Activated naive CD4-positive, alpha-beta T cell treated with anti-CD3 and anti-CD28 coated beads, Interleukin-2, amount 10 ng/mL, durations not matched to agents 7 days and 5 days (primary cell): Measurements from ENCODE around the gene CCSER1.
"Not testable (repeated sequence)": the region's sequence is repeated elsewhere in the genome, so short reads cannot be mapped to it uniquely, and the experiment has no call there.

Experiments
- CTCF ChIA-PET: fragments of 350-600 bp; sonication (Branson Sonifier 250); formaldehyde crosslinking; loops from one replicate; lab custom pipeline; 2021; ENCODE audit warnings: antibody characterized with exemption; lab: Charles Lee
- DNase-seq: peaks from one replicate; pipeline ENCODE4 v3.0.0-alpha.2; 2020
- H3K27ac Mint-ChIP-seq: one replicate; pipeline ENCODE4 v1.8.0; 2021; ENCODE audit warnings: mild to moderate bottlenecking, moderate library complexity, mixed read lengths
- H3K27me3 Mint-ChIP-seq: one replicate; pipeline ENCODE4 v1.8.0; 2021; ENCODE audit warnings: mild to moderate bottlenecking, mixed read lengths
- H3K36me3 Mint-ChIP-seq: one replicate; pipeline ENCODE4 v1.8.0; 2021; ENCODE audit warnings: mixed read lengths
- H3K4me1 Mint-ChIP-seq: one replicate; pipeline ENCODE4 v1.8.0; 2021; ENCODE audit warnings: mixed read lengths
- H3K4me3 Mint-ChIP-seq: one replicate; pipeline ENCODE4 v1.8.0; 2021; ENCODE audit warnings: mild to moderate bottlenecking, moderate library complexity, mixed read lengths
- H3K9me3 Mint-ChIP-seq: one replicate; pipeline ENCODE4 v1.8.0; 2021; ENCODE audit warnings: mixed read lengths

Gene CCSER1

GRCh38 chr4:91212211-91212610 is 1085.0 kb downstream of the CCSER1 start:
- CTCF ChIA-PET, result no interaction called here
- Mint-ChIP-seq H3K36me3 (no peaks in the 10 kb centered on the region), H3K27me3 (no peaks in the 10 kb centered on the region), H3K4me1 (no peaks in the 10 kb centered on the region), H3K4me3 (no peak overlapping the region), H3K27ac (no peak overlapping the region), H3K9me3 (no peaks in the 10 kb centered on the region)
- no peak for DNase-seq

- H3K4me1 Mint-ChIP-seq, H3K9me3 Mint-ChIP-seq, CTCF ChIA-PET, H3K27me3 Mint-ChIP-seq, H3K27ac Mint-ChIP-seq, H3K36me3 Mint-ChIP-seq, H3K4me3 Mint-ChIP-seq, DNase-seq: not testable (repeated sequence)
These were observed 1090.7 kb downstream of the CCSER1 start for GRCh38 chr4:91217831-91218403.

- Mint-ChIP-seq H3K4me1 (no peaks in the 10 kb centered on the region), H3K27ac (no peak overlapping the region), H3K36me3 (no peaks in the 10 kb centered on the region), H3K27me3 (no peaks in the 10 kb centered on the region), H3K9me3 (peaks cover 2% of the 10 kb centered on the region), H3K4me3 (no peak overlapping the region)
- CTCF ChIA-PET, result no interaction called here
- DNase-seq, result no peak
These were observed 1093.1 kb downstream of the CCSER1 start for GRCh38 chr4:91220315-91220714.

- CTCF ChIA-PET, result no interaction called here
- no peak for DNase-seq
- H3K27ac Mint-ChIP-seq, result no peak overlapping the region
- no peaks in the 10 kb centered on the region for H3K27me3 Mint-ChIP-seq
- peaks cover 2% of the 10 kb centered on the region for H3K9me3 Mint-ChIP-seq
- no peaks in the 10 kb centered on the region for H3K4me1 Mint-ChIP-seq
- H3K4me3 Mint-ChIP-seq, result no peak overlapping the region
- no peaks in the 10 kb centered on the region for H3K36me3 Mint-ChIP-seq
These were observed 1094.8 kb downstream of the CCSER1 start for GRCh38 chr4:91222014-91222413.

- no peaks in the 10 kb centered on the region for H3K27me3 Mint-ChIP-seq
- no peaks in the 10 kb centered on the region for H3K4me1 Mint-ChIP-seq
These were observed 1099.7 kb downstream of the CCSER1 start for GRCh38 chr4:91226867-91227266.

GRCh38 chr4:91228659-91229058 is 1101.5 kb downstream of the CCSER1 start:
- Mint-ChIP-seq H3K36me3 (no peaks in the 10 kb centered on the region), H3K27ac (no peak overlapping the region), H3K4me1 (no peaks in the 10 kb centered on the region), H3K4me3 (no peak overlapping the region), H3K27me3 (no peaks in the 10 kb centered on the region), H3K9me3 (no peaks in the 10 kb centered on the region)
- no peak for DNase-seq
- CTCF ChIA-PET, result no interaction called here

More at GRCh38 chr4:91226867-91227266, 1099.7 kb downstream of the CCSER1 start:
- no peaks in the 10 kb centered on the region for H3K36me3 Mint-ChIP-seq
- CTCF ChIA-PET, result no interaction called here
- no peak overlapping the region for H3K27ac Mint-ChIP-seq
- no peaks in the 10 kb centered on the region for H3K9me3 Mint-ChIP-seq
- DNase-seq, result no peak
- no peak overlapping the region for H3K4me3 Mint-ChIP-seq

GRCh38 chr4:91233164-91233563 is 1106.0 kb downstream of the CCSER1 start:
- Mint-ChIP-seq H3K4me3 (no peak overlapping the region), H3K36me3 (no peaks in the 10 kb centered on the region), H3K4me1 (no peaks in the 10 kb centered on the region), H3K27me3 (no peaks in the 10 kb centered on the region), H3K9me3 (peaks cover 2% of the 10 kb centered on the region), H3K27ac (no peak overlapping the region)
- CTCF ChIA-PET, result no interaction called here
- no peak for DNase-seq

GRCh38 chr4:91243132-91243531 is 1115.9 kb downstream of the CCSER1 start:
- CTCF ChIA-PET, result no interaction called here
- DNase-seq, result no peak
- no peaks in the 10 kb centered on the region for H3K4me1 Mint-ChIP-seq
- H3K4me3 Mint-ChIP-seq, result no peak overlapping the region
- H3K9me3 Mint-ChIP-seq, result peaks cover 14% of the 10 kb centered on the region
- no peaks in the 10 kb centered on the region for H3K36me3 Mint-ChIP-seq
- H3K27me3 Mint-ChIP-seq, result no peaks in the 10 kb centered on the region
- H3K27ac Mint-ChIP-seq, result no peak overlapping the region

GRCh38 chr4:91256043-91256442 is 1128.8 kb downstream of the CCSER1 start:
- Mint-ChIP-seq H3K36me3 (no peaks in the 10 kb centered on the region), H3K27ac (no peak overlapping the region), H3K27me3 (no peaks in the 10 kb centered on the region), H3K9me3 (peaks cover 9% of the 10 kb centered on the region), H3K4me3 (no peak overlapping the region), H3K4me1 (no peaks in the 10 kb centered on the region)
- CTCF ChIA-PET, result interaction anchor here (0.6 kb wide), 1 partner anchor 842 kb away, joined by 3 read pairs; no protein-coding TSS in a partner anchor
- DNase-seq, result no peak

GRCh38 chr4:91256751-91257150 is 1129.6 kb downstream of the CCSER1 start:
- Mint-ChIP-seq H3K36me3 (no peaks in the 10 kb centered on the region), H3K9me3 (peaks cover 15% of the 10 kb centered on the region), H3K4me1 (no peaks in the 10 kb centered on the region), H3K27ac (no peak overlapping the region), H3K4me3 (no peak overlapping the region), H3K27me3 (no peaks in the 10 kb centered on the region)
- CTCF ChIA-PET, result no interaction called here
- no peak for DNase-seq

GRCh38 chr4:91257721-91258120 is 1130.5 kb downstream of the CCSER1 start:
- no peak overlapping the region for H3K27ac Mint-ChIP-seq
- CTCF ChIA-PET, result no interaction called here

GRCh38 chr4:91258326-91258725 is 1131.1 kb downstream of the CCSER1 start:
- Mint-ChIP-seq H3K4me1 (no peaks in the 10 kb centered on the region), H3K27me3 (no peaks in the 10 kb centered on the region), H3K4me3 (no peak overlapping the region), H3K36me3 (no peaks in the 10 kb centered on the region), H3K27ac (no peak overlapping the region), H3K9me3 (peaks cover 15% of the 10 kb centered on the region)
- no peak for DNase-seq
- CTCF ChIA-PET, result no interaction called here

More at GRCh38 chr4:91257721-91258120, 1130.5 kb downstream of the CCSER1 start:
- DNase-seq, result no peak
- Mint-ChIP-seq H3K27me3 (no peaks in the 10 kb centered on the region), H3K9me3 (peaks cover 15% of the 10 kb centered on the region), H3K4me1 (no peaks in the 10 kb centered on the region), H3K36me3 (no peaks in the 10 kb centered on the region), H3K4me3 (no peak overlapping the region)

GRCh38 chr4:91267543-91267942 is 1140.3 kb downstream of the CCSER1 start:
- Mint-ChIP-seq H3K4me3 (no peak overlapping the region), H3K9me3 (peaks cover 7% of the 10 kb centered on the region), H3K36me3 (no peaks in the 10 kb centered on the region), H3K27ac (no peak overlapping the region), H3K4me1 (no peaks in the 10 kb centered on the region), H3K27me3 (no peaks in the 10 kb centered on the region)
- CTCF ChIA-PET, result no interaction called here
- DNase-seq, result no peak

GRCh38 chr4:91268481-91268880 is 1141.3 kb downstream of the CCSER1 start:
- H3K27me3 Mint-ChIP-seq, H3K4me1 Mint-ChIP-seq, H3K27ac Mint-ChIP-seq, H3K4me3 Mint-ChIP-seq, DNase-seq, H3K36me3 Mint-ChIP-seq, CTCF ChIA-PET: not testable (repeated sequence)
- H3K9me3 Mint-ChIP-seq, result peaks cover 14% of the 10 kb centered on the region

GRCh38 chr4:91268913-91269312 is 1141.7 kb downstream of the CCSER1 start:
- Mint-ChIP-seq H3K27ac (no peak overlapping the region), H3K4me1 (no peaks in the 10 kb centered on the region), H3K4me3 (no peak overlapping the region), H3K27me3 (no peaks in the 10 kb centered on the region), H3K36me3 (no peaks in the 10 kb centered on the region), H3K9me3 (peaks cover 16% of the 10 kb centered on the region)
- CTCF ChIA-PET, result no interaction called here
- no peak for DNase-seq

- Mint-ChIP-seq H3K4me1 (no peaks in the 10 kb centered on the region), H3K27ac (no peak overlapping the region), H3K9me3 (peaks cover 8% of the 10 kb centered on the region), H3K36me3 (no peaks in the 10 kb centered on the region), H3K27me3 (no peaks in the 10 kb centered on the region), H3K4me3 (no peak overlapping the region)
- CTCF ChIA-PET, result no interaction called here
- no peak for DNase-seq
These were observed 1152.7 kb downstream of the CCSER1 start for GRCh38 chr4:91279899-91280298.
